ENCODE measurements around the gene TRAF5. TPM values are rescaled to one million over a fixed set of nuclear protein-coding genes. Genes with fewer than 3 reads are reported as not detected.

TRAF5 gene
- total and polyA plus RNA-seq, 4 donors, result 0.68 to 3.3 (median 1.6) TPM

DNA sequence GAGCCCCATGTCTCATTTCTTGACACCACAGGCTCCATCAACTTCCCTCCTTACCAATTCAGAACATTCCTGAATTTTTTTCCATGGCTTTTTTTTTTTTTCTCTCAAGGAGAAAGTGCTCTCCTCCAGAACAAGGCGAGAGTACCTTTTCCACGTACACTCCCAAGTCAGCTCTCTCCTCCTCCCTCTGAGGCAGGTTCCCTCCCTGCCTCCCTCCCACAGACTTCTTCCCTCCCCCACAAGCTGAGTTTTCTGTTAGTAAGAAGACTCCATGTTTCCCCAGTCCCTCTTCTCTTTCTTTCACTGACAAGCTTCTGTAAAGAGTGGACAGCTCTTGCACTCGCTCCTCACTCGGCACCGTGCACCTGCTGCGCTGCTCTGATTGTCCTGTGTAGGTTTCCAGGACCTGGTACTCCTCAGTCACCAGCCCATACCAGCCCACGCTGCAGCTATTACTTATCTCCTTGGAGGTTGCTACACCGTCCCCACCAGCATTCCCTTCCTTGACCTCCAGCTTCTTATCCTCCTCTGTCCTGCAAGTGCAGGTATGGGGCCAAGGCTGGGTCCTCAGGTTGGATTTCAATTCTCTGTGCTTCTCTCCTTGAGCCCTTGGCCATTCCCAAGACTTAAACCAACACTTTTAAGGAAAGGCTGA, 3.8 kb downstream of the TRAF5 start:
- H3K9ac ChIP-seq (ENCODE audit: low read depth in 1 of 2, low read length in 2 of 2), result no peak overlapping the region
- no peaks in the 10 kb centered on the region for H3K36me3 ChIP-seq (ENCODE audit: control insufficient read depth in 4 of 4, insufficient read depth in 3 of 4, low read depth in 1 of 4, low read length in 3 of 4)
- no peak for DNase-seq (ENCODE audit: low spot score)
- WGBS, result 96% methylated on average over 8 of the region's 8 CpGs
- TF ChIP-seq HNF4A (conservative IDR thresholded peaks at IDR 0.05), result no peak
- no peak for TF ChIP-seq SP1 (IDR thresholded peaks at IDR 0.05)
- TF ChIP-seq RXRA (IDR thresholded peaks at IDR 0.05), result no peak
- no peak for TF ChIP-seq GABPA (IDR thresholded peaks at IDR 0.05 in 1 of 2, conservative IDR thresholded peaks at IDR 0.05 in 1 of 2)
- no peak for TF ChIP-seq JUND (IDR thresholded peaks at IDR 0.05)
- TF ChIP-seq, protein P1, sequence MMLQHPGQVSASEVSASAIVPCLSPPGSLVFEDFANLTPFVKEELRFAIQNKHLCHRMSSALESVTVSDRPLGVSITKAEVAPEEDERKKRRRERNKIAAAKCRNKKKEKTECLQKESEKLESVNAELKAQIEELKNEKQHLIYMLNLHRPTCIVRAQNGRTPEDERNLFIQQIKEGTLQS (IDR thresholded peaks at IDR 0.05), result no peak
- TF ChIP-seq HNF4G (IDR thresholded peaks at IDR 0.05), result no peak
- no peak for TF ChIP-seq YY1 (IDR thresholded peaks at IDR 0.05)
- no peak for TF ChIP-seq FOXA2 (IDR thresholded peaks at IDR 0.05)
- TF ChIP-seq FOXA1 (IDR thresholded peaks at IDR 0.05), result no peak
- TF ChIP-seq TAF1 (conservative IDR thresholded peaks at IDR 0.05), result no peak
- TF ChIP-seq RAD21 (IDR thresholded peaks at IDR 0.05), result no peak
- TF ChIP-seq, protein P2, sequence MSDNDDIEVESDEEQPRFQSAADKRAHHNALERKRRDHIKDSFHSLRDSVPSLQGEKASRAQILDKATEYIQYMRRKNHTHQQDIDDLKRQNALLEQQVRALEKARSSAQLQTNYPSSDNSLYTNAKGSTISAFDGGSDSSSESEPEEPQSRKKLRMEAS (IDR thresholded peaks at IDR 0.05), result no peak
- TF ChIP-seq EGR1 (IDR thresholded peaks at IDR 0.05; ENCODE audit: low read depth in 2 of 2), result no peak
- TF ChIP-seq CTCF (IDR thresholded peaks at IDR 0.05; ENCODE audit: low read depth, low read length, missing input control), result no peak
- no peak for TF ChIP-seq NR2F2 (IDR thresholded peaks at IDR 0.05)
- TF ChIP-seq, protein P3, sequence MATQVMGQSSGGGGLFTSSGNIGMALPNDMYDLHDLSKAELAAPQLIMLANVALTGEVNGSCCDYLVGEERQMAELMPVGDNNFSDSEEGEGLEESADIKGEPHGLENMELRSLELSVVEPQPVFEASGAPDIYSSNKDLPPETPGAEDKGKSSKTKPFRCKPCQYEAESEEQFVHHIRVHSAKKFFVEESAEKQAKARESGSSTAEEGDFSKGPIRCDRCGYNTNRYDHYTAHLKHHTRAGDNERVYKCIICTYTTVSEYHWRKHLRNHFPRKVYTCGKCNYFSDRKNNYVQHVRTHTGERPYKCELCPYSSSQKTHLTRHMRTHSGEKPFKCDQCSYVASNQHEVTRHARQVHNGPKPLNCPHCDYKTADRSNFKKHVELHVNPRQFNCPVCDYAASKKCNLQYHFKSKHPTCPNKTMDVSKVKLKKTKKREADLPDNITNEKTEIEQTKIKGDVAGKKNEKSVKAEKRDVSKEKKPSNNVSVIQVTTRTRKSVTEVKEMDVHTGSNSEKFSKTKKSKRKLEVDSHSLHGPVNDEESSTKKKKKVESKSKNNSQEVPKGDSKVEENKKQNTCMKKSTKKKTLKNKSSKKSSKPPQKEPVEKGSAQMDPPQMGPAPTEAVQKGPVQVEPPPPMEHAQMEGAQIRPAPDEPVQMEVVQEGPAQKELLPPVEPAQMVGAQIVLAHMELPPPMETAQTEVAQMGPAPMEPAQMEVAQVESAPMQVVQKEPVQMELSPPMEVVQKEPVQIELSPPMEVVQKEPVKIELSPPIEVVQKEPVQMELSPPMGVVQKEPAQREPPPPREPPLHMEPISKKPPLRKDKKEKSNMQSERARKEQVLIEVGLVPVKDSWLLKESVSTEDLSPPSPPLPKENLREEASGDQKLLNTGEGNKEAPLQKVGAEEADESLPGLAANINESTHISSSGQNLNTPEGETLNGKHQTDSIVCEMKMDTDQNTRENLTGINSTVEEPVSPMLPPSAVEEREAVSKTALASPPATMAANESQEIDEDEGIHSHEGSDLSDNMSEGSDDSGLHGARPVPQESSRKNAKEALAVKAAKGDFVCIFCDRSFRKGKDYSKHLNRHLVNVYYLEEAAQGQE (IDR thresholded peaks at IDR 0.05), result no peak
- peaks cover 3 to 10% (median 3%) of the 10 kb centered on the region in 4 donors for H3K4me1 ChIP-seq (ENCODE audit: control insufficient read depth in 4 of 4, insufficient read depth in 4 of 4, low read length in 3 of 4)
- no peaks in the 10 kb centered on the region for H3K27me3 ChIP-seq (ENCODE audit: control insufficient read depth in 4 of 4, insufficient read depth in 4 of 4, low read length in 3 of 4)
- H3K9me3 ChIP-seq (ENCODE audit: control insufficient read depth in 4 of 4, low read length in 3 of 4), result no peaks in the 10 kb centered on the region
- no peak overlapping the region for H3K4me3 ChIP-seq (ENCODE audit: low read depth in 1 of 3, low read length in 3 of 3)
- H3K27ac ChIP-seq (ENCODE audit: low read depth in 1 of 2, low read length in 2 of 2), result no peak overlapping the region

DNA sequence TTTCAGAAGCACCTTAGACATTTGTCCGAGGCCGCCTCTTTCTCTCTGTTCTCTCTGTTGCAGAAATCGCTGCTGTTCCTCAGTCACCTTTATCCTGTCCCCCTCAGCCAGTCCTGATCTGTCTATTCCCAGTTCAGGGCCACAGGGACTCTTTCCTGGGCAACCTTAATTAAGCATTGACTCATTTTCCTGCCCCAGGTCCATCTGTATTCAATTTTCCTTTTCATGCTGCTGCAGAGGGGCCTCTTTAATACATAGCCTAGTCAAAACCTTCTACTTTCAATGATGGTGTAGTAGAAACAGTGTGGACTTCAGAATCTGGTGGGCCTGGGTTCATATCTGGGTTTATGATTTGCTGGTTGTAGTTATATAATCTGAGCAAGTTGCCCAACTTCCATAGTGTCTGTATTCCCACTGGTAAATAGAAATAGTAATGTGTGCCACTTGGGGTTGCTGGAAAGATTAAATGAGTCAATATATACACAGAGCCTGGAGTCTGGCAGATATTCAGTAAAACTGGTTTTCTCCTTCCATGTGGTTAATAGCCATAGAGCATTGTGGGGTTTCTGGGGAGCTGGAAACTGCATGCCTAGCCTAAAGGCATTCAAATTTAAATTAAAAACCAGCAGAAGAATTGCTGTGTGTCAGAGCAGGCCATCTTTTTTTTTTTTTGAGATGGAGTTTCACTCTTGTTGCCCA, 4.5 kb downstream of the TRAF5 start:
- Histone ChIP-seq H3K36me3 (ENCODE audit: control insufficient read depth in 4 of 4, insufficient read depth in 3 of 4, low read depth in 1 of 4, low read length in 3 of 4) (no peaks in the 10 kb centered on the region), H3K4me1 (ENCODE audit: control insufficient read depth in 4 of 4, insufficient read depth in 4 of 4, low read length in 3 of 4) (peaks cover 3 to 9% (median 3%) of the 10 kb centered on the region in 4 donors), H3K9ac (ENCODE audit: low read depth in 1 of 2, low read length in 2 of 2) (no peak overlapping the region), H3K27me3 (ENCODE audit: control insufficient read depth in 4 of 4, insufficient read depth in 4 of 4, low read length in 3 of 4) (no peaks in the 10 kb centered on the region), H3K27ac (ENCODE audit: low read depth in 1 of 2, low read length in 2 of 2) (no peak overlapping the region), H3K4me3 (ENCODE audit: low read depth in 1 of 3, low read length in 3 of 3) (no peak overlapping the region), H3K9me3 (ENCODE audit: control insufficient read depth in 4 of 4, low read length in 3 of 4) (no peaks in the 10 kb centered on the region)
- TF ChIP-seq, protein P2 (IDR thresholded peaks at IDR 0.05), result no peak
- TF ChIP-seq, protein P1 (IDR thresholded peaks at IDR 0.05), result no peak
- TF ChIP-seq TAF1 (conservative IDR thresholded peaks at IDR 0.05), result no peak
- no peak for TF ChIP-seq NR2F2 (IDR thresholded peaks at IDR 0.05)
- no peak for TF ChIP-seq FOXA1 (IDR thresholded peaks at IDR 0.05)
- TF ChIP-seq EGR1 (IDR thresholded peaks at IDR 0.05; ENCODE audit: low read depth in 2 of 2), result no peak
- TF ChIP-seq ZBTB33 (IDR thresholded peaks at IDR 0.05), result no peak
- no peak for DNase-seq (ENCODE audit: low spot score)
- WGBS, result 99% methylated on average over 3 of the region's 3 CpGs
